Fibroblast of pulmonary artery (primary cell): ENCODE data around the gene CACNA1I.
A peak's percentile ranks its signal among the peaks of the same experiment; 100 is the strongest.

Source experiments
- DNase-seq: peaks from one replicate; pipeline ENCODE4 v3.0.0-alpha.2; 2010; ENCODE audit warnings: low read depth
- H3K4me3 ChIP-seq: replicated peaks from 2 replicates; pipeline ENCODE4 v1.5.1; 2011; ENCODE audit warnings: low read depth, mild to moderate bottlenecking, control low read depth, low read length, moderate library complexity
- CTCF ChIP-seq: IDR thresholded peaks from 2 replicates; pipeline ENCODE4 v1.5.1; 2011; ENCODE audit warnings: mild to moderate bottlenecking, control low read depth, low read length, inconsistent platforms; ENCODE audit errors: missing control alignments

The CACNA1I gene

GRCh38 chr22:39697790-39698430 lies 127.4 kb downstream of the CACNA1I start:
- TF ChIP-seq CTCF, result no peak
- no peak for DNase-seq

GRCh38 chr22:39699631-39700360 lies 129.2 kb downstream of the CACNA1I start:
- DNase-seq, result no peak
- no peak for TF ChIP-seq CTCF
- no peak overlapping the region for H3K4me3 ChIP-seq

More at GRCh38 chr22:39697790-39698430, 127.4 kb downstream of the CACNA1I start:
- H3K4me3 ChIP-seq, result no peak overlapping the region

- H3K4me3 ChIP-seq, result no peak overlapping the region
- TF ChIP-seq CTCF, result no peak
- no peak for DNase-seq
These were observed 130.0 kb downstream of the CACNA1I start for GRCh38 chr22:39700565-39700964.

- DNase-seq, result no peak
- H3K4me3 ChIP-seq, result no peak overlapping the region
- TF ChIP-seq CTCF, result no peak
These were observed 132.5 kb downstream of the CACNA1I start for GRCh38 chr22:39703091-39703490.

GRCh38 chr22:39703928-39704639 lies 133.5 kb downstream of the CACNA1I start:
- DNase-seq, result peak; percentile 10
- TF ChIP-seq CTCF, result no peak
- no peak overlapping the region for H3K4me3 ChIP-seq

GRCh38 chr22:39705386-39705785 lies 134.8 kb downstream of the CACNA1I start:
- no peak for DNase-seq
- no peak for TF ChIP-seq CTCF
- H3K4me3 ChIP-seq, result no peak overlapping the region
